GM18858 (cell line): ENCODE data around the gene COQ8A.
"Not testable (repeated sequence)": the region's sequence is repeated elsewhere in the genome, so short reads cannot be mapped to it uniquely, and the experiment has no call there.

Experiments used
- ATAC-seq: cut with Tn5 transposase; IDR thresholded peaks from one replicate; pipeline ENCODE4 v1.9.1; 2021; ENCODE audit not compliant: unreplicated experiment

Gene COQ8A

DNA sequence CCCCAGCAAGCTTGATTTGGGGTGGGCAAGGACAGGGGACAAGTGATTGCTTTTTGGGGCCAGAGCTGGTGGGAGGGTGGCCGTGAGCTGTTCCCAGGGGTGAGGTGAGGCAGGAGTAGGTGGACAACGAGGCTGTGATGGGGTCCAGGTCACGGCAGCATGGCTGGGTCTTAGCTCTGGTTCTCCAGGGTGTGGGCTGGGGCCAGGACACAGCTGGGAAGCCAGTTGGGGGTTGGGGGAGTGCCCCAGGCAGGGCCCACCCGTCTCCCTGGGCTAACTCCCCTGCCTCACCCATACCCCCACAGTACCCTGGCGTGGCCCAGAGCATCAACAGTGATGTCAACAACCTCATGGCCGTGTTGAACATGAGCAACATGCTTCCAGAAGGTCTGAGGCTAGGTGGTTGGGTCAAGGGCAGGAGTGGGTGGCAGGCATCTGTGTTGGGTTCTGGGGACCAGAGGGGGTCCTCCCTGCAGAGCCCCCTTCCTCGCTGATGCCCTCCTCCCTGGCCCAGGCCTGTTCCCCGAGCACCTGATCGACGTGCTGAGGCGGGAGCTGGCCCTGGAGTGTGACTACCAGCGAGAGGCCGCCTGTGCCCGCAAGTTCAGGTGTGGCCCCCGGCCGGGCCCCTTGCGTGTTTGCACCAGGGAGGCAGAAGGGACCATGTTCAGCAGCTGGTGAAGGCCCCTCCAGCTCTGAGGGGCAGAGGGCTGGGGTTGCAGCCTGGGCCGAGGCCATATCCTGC, 43.3 kb downstream of the COQ8A start:
- no peak for ATAC-seq

DNA sequence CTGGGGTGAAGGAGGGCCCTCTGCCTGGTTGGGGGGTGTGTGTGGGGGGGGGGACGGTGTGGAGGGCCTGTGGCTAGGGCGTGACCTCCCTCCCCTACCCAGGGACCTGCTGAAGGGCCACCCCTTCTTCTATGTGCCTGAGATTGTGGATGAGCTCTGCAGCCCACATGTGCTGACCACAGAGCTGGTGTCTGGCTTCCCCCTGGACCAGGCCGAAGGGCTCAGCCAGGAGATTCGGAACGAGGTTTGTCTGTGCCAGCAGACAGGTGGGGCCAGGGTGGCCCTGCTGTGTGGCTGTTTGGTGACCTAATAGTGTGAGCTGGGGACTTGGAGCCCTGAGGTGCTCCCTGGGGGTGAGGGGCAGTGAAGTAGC, 43.9 kb downstream of the COQ8A start:
- no peak for ATAC-seq

GRCh38 chr1:226984521-226985238, 44.6 kb downstream of the COQ8A start:
- ATAC-seq = no peak

- no peak for ATAC-seq
Measured at GRCh38 chr1:226985239-226985838, 45.2 kb downstream of the COQ8A start.

DNA sequence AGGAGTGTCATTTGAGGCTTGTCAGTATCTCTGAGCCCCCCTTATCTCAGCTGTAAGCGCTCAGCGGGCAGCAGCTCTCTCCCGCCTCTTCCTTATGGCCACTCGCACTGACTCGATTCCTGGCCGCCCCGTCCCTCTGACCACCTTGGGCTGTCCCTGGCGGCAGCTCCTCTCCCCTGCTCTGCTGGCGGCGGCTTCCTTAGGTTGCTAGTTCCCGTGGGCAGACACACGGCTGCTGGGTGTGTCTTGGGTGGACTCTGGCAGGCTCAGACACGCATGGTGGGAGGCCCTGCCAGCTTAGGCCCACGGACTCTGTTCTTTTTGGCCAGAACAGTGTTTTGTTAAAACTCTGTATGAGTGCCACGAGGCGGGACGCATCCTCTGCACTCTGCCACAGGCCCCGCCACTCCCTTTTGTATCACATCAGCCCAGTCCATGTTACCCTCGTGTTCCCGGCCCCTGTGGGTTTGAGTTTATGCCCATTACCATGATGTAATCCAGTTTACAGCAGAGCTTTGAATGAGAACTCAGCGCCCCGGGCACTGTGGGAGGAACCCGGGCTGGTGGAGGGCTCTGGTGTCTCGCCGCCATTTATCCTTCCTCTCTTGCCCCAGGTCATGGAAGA, 45.9 kb downstream of the COQ8A start:
- no peak for ATAC-seq

GRCh38 chr1:226986496-226987178, 46.5 kb downstream of the COQ8A start:
- ATAC-seq = no peak

DNA sequence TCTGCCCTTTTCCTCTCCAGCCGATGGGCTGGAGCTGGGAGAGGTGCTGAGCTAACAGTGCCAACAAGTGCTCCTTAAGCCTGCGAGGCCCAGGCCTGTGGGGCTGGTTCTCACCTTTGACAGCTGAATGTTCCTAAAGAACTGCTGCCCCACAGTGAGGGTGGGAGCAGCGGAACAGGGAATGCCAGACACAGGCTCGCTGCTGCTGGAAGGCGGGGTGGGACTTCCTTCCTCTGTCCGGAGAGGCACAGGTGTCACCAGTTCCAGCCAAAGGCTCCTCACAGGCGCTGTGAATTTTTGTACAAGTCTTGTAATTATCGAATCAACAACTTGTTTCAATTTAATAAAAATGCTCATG, 47.1 kb downstream of the COQ8A start:
- ATAC-seq = no peak

- no peak for ATAC-seq
Measured at GRCh38 chr1:226987623-226988333, 47.7 kb downstream of the COQ8A start.

DNA sequence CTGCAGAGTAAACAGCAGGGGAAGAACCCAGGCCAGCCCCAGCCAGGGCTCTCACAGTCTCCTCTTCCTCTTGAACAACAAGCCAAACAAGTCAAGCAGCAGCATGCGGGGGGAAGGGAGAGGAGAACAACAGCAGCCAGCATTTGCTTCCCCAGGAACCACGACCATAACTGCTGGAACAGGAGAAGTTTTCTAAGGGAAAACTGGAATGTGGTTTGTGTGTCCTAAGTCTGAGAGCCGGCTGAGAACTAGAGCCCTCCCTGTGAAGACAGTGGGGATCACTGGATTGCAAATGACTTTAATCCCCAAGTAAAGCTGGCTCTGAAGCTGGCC, 48.2 kb downstream of the COQ8A start:
- ATAC-seq = no peak

- ATAC-seq = no peak
Measured at GRCh38 chr1:226989085-226989920, 49.2 kb downstream of the COQ8A start.

DNA sequence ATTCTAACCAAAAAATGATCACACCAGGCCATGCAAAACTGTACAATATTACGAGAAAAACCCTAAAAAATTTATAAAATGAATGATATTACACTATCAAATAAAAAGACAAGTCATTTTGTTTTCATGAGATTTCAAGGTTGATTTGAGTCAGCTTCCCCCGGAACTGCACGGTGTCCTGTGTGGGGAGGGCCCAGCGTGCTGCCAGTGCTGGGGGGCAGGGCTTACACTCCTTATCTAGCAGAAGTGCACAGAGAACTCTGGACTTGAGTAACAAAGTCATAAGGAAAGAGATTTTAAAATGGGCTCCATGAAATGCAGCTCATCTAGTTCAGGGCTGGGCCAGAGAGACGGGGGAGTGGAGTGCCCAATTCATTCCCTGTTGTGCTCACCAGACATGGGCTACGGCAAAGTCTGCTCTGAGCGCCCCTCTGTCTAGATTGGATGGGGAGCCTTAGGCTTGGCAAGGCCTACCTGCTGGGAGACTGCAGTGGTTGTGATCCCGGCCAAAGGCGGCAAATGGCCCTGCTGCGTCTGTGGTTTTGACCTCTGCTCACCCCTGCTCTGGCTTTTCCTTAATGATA, 50.1 kb downstream of the COQ8A start:
- peak; percentile 66 for ATAC-seq

- ATAC-seq = no peak
Measured at GRCh38 chr1:226991920-226992319, 51.8 kb downstream of the COQ8A start.

DNA sequence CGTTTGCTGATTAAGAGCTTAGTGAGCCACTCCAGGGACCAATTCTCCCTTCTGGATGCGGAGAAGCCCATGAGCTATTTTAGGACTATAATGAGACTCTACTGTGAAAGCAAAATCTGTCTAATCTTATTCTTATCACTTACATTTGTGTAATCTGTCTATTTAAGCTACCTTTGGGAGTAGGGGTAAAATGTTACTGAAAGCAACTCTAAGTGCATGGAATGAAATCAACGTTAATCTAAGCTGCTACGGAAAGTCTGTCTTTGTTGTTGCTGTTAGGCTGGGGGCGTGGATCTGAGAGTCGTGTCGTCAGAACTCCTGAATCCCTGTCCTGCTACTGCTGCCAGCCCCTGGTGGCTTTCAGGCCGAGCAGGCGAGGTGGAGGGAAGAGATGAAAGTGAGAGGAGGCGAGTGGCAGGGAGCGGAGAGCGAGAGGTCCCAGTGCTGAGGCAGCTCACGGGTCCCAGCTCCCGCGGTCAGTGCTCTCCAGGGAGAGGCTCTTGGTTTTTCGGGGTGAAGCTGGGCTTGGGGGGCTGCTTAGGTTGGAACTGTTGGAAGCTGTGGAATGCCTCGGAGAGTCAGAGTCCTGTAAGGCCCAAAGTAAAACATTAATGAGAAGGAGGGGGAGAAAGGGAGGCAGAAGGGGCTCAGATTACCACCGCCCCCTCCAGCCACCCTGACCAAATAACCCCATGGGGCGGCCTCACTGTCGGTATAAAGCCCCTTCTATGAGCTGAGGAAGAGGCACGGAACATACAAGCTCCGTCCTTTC, 53.9 kb downstream of the COQ8A start:
- no peak for ATAC-seq

DNA sequence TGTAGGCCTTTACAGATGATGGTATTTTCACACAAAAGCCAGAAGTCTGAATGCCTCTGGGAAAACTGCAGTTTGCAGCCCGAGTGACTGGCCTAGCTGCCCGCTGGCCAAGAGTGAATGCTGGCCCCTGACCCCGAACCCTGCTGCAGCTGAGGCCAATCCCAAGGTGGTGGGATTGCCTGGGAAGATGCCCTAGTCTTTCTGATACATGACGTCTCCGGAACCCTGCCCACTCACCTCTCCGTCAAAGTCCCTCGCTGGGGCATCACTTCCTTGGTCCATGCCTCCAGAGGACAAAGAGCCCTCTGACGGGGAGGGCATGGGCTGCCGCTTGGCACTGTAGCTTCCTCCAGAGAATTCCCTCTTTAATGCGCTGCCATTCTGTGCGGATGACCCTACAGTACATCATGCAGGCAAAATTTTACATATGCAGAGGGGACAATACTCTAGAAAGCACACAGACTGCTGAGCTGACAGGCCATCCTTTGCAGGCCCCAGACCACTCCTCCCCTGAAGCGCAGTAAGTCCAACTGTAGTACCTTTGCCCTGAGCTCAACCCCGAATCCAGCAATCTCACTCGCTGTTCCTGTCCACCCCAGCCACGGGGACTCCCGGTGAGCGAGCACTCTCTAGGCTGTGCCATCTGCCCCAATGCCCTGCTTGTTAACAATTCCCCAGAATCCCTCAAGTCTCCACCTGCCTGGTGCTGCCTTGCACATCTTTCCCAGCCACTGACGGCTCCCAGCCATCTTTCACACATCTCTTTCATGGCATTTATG, 54.7 kb downstream of the COQ8A start:
- ATAC-seq = no peak

GRCh38 chr1:226995365-226996332, 55.6 kb downstream of the COQ8A start:
- ATAC-seq = peak; percentile 99

DNA sequence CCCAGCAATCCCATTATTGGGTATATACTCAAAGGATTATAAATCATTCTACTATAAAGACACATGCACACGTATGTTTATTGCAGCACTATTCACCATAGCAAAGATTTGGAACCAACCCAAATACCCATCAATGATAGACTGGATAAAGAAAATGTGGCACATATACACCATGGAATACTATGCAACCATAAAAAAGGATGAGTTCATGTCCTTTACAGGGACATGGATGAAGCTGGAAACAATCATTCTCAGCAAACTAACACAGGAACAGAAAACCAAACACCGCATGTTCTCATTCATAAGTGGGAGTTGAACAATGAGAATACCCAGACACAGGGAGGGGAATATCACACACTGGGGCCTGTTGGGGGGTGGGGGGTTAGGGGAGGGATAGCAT, 59.5 kb downstream of the COQ8A start:
- ATAC-seq = not testable (repeated sequence)

- no peak for ATAC-seq
Measured at GRCh38 chr1:227002531-227003049, 62.5 kb downstream of the COQ8A start.
